WTC11 (cell line): ENCODE measurements around the gene IL12RB1. TPM values are rescaled to one million over a fixed set of nuclear protein-coding genes. Genes with fewer than 3 reads are reported as not detected.

ENCODE experiments used
- ATAC-seq: fragments of 200-7000 bp; cut with Tn5 transposase; 2 replicates; pipeline ENCODE4 v1.10.0; 2021; ENCODE audit warnings: mild to moderate bottlenecking, moderate library complexity
- CTCF ChIA-PET: fragments of 300-600 bp; sonication (Branson Sonifier 250); formaldehyde crosslinking; loops from one replicate; lab custom pipeline; 2021; ENCODE audit warnings: antibody characterized with exemption; lab: Charles Lee
- POLR2A ChIA-PET: fragments of 350-600 bp; sonication (Branson Sonifier 250); formaldehyde crosslinking; loops from one replicate; lab custom pipeline; 2021; ENCODE audit warnings: antibody characterized with exemption; lab: Charles Lee
- DNase-seq: peaks from one replicate; pipeline ENCODE4 v3.0.0; 2021; ENCODE audit warnings: low spot score
- H3K27ac Mint-ChIP-seq: 2 replicates; pipeline ENCODE4 v1.8.0; 2021; ENCODE audit warnings: mixed read lengths
- H3K27me3 Mint-ChIP-seq: 2 replicates; pipeline ENCODE4 v1.8.0; 2021; ENCODE audit warnings: low read depth, mild to moderate bottlenecking, moderate library complexity, mixed read lengths
- H3K36me3 Mint-ChIP-seq: 2 replicates; pipeline ENCODE4 v1.8.0; 2021; ENCODE audit warnings: mixed read lengths
- H3K4me1 Mint-ChIP-seq: 2 replicates; pipeline ENCODE4 v1.8.0; 2022; ENCODE audit warnings: mixed read lengths
- H3K4me3 Mint-ChIP-seq: 2 replicates; pipeline ENCODE4 v1.8.0; 2021; ENCODE audit warnings: mild to moderate bottlenecking, moderate library complexity, mixed read lengths
- H3K9me3 Mint-ChIP-seq: 2 replicates; pipeline ENCODE4 v1.8.0; 2021; ENCODE audit warnings: mixed read lengths
- CREB1 ChIP-seq: sonication (generic); formaldehyde crosslinking; IDR thresholded peaks from 2 replicates; pipeline ENCODE4 v1.8.0; 2023; ENCODE audit warnings: mild to moderate bottlenecking, missing genetic modification reagents
- FOXJ3 ChIP-seq: sonication (generic); formaldehyde crosslinking; IDR thresholded peaks from 2 replicates; pipeline ENCODE4 v1.9.0; 2021; ENCODE audit warnings: missing genetic modification reagents, mild to moderate bottlenecking, borderline replicate concordance
- NFE2L1 ChIP-seq: sonication (generic); formaldehyde crosslinking; IDR thresholded peaks from 2 replicates; pipeline ENCODE4 v1.8.1; 2023; ENCODE audit warnings: missing genetic modification reagents
- RELA ChIP-seq: sonication (generic); formaldehyde crosslinking; IDR thresholded peaks from 2 replicates; pipeline ENCODE4 v1.8.1; 2022; ENCODE audit warnings: missing genetic modification reagents, mild to moderate bottlenecking, borderline replicate concordance
- SOX15 ChIP-seq: fragments of 250-450 bp; sonication (Bioruptor Pico); IDR thresholded peaks from 2 replicates; pipeline ENCODE4 v1.9.0; 2021; ENCODE audit warnings: mild to moderate bottlenecking
- TP53 ChIP-seq: sonication (generic); formaldehyde crosslinking; IDR thresholded peaks from 2 replicates; pipeline ENCODE4 v1.8.1; 2023; ENCODE audit warnings: mild to moderate bottlenecking, missing genetic modification reagents
- ZNF263 ChIP-seq: sonication (generic); formaldehyde crosslinking; IDR thresholded peaks from 2 replicates; pipeline ENCODE4 v1.8.1; 2022; ENCODE audit warnings: low read depth, mild to moderate bottlenecking, moderate library complexity, missing genetic modification reagents
- ZNF396 ChIP-seq: fragments of 250-450 bp; sonication (Bioruptor Pico); IDR thresholded peaks from 2 replicates; pipeline ENCODE4 v1.8.0; 2021; ENCODE audit warnings: mild to moderate bottlenecking, moderate library complexity, borderline replicate concordance
- total RNA-seq: library from RNA; stranded (reverse); gene quantifications from 3 replicates; pipeline ENCODE4 v1.2.3, GENCODE V29; 2021
- TF ChIP-seq, protein P1 (sequence below): sonication (generic); formaldehyde crosslinking; conservative IDR thresholded peaks from 2 replicates; pipeline ENCODE4 v1.8.1; 2022; ENCODE audit warnings: mild to moderate bottlenecking, missing genetic modification reagents
- TF ChIP-seq, protein P2 (sequence below): sonication (generic); formaldehyde crosslinking; IDR thresholded peaks from 2 replicates; pipeline ENCODE4 v1.8.1; 2022; ENCODE audit warnings: missing genetic modification reagents, borderline replicate concordance
- TF ChIP-seq, protein P3 (sequence below): sonication (generic); formaldehyde crosslinking; IDR thresholded peaks from 2 replicates; pipeline ENCODE4 v1.8.1; 2022; ENCODE audit warnings: mild to moderate bottlenecking, moderate library complexity, missing genetic modification reagents
- TF ChIP-seq, protein P4 (sequence below): sonication (generic); formaldehyde crosslinking; IDR thresholded peaks from 2 replicates; pipeline ENCODE4 v1.8.0; 2023; ENCODE audit warnings: missing genetic modification reagents, mild to moderate bottlenecking, borderline replicate concordance
- TF ChIP-seq, protein P5 (sequence below): sonication (generic); formaldehyde crosslinking; IDR thresholded peaks from 2 replicates; pipeline ENCODE4 v1.8.1; 2023; ENCODE audit warnings: mild to moderate bottlenecking, missing genetic modification reagents
- TF ChIP-seq, protein P6 (sequence below): sonication (generic); formaldehyde crosslinking; IDR thresholded peaks from 2 replicates; pipeline ENCODE4 v1.8.1; 2023; ENCODE audit warnings: mild to moderate bottlenecking, missing genetic modification reagents, borderline replicate concordance
- TF ChIP-seq, protein P7 (sequence below): sonication (generic); formaldehyde crosslinking; IDR thresholded peaks from 2 replicates; pipeline ENCODE4 v1.8.1; 2023; ENCODE audit warnings: mild to moderate bottlenecking, missing genetic modification reagents, moderate library complexity
- TF ChIP-seq, protein P8 (sequence below): sonication (generic); formaldehyde crosslinking; IDR thresholded peaks from 2 replicates; pipeline ENCODE4 v1.8.0; 2022; ENCODE audit warnings: missing genetic modification reagents
- TF ChIP-seq, protein P9 (sequence below): sonication (generic); formaldehyde crosslinking; conservative IDR thresholded peaks from 2 replicates; pipeline ENCODE4 v1.8.1; 2023; ENCODE audit warnings: mild to moderate bottlenecking, low read depth, missing genetic modification reagents, moderate library complexity

IL12RB1 gene
- total RNA-seq, 1 experiment from 2014 or later, result not detected

DNA sequence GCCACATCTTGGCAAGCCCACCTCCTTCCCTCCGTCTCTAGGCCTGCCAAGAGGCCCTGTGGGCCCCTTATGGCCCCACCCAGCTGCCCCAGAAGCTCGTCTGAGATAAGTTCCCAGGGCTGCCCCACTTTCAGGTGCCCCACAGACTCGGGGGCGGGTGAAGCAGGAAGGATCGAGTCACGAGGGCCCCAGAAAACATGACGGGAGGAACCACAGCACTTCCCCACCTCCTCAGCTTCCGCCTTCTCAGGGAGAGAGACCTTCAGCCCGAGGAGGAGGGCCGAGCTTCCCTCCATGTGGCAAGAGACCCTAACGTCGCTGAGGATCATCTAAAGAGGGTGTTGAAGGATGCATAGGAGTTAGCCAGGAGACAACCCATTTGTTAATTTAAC lies 4.5 kb upstream of the IL12RB1 start:
- Mint-ChIP-seq H3K4me3 (no peak overlapping the region), H3K4me1 (no peaks in the 10 kb centered on the region), H3K9me3 (no peaks in the 10 kb centered on the region), H3K27ac (no peak overlapping the region), H3K36me3 (no peaks in the 10 kb centered on the region), H3K27me3 (no peaks in the 10 kb centered on the region)
- ChIA-PET POLR2A (interaction anchor here (0.6 to 1.2 kb wide), 2 partner anchors 83 to 190 kb away, joined by 3 to 4 read pairs; partner anchors contain the start of genes ARRDC2 and JUND), CTCF (interaction anchor here (1.1 to 1.4 kb wide), 3 partner anchors 19 to 153 kb away, joined by 4 to 5 read pairs (median 4); no protein-coding TSS in a partner anchor)
- DNase-seq (no peak), ATAC-seq (no peak)
- TF ChIP-seq ZNF263 (CRISPR knock-in tag) (no peak), CREB1 (CRISPR knock-in tag) (no peak), FOXJ3 (no peak), SOX15 (CRISPR knock-in tag) (no peak), TP53 (CRISPR knock-in tag) (no peak), ZNF396 (CRISPR knock-in tag) (no peak), NFE2L1 (no peak), RELA (no peak)
- TF ChIP-seq, protein P1, sequence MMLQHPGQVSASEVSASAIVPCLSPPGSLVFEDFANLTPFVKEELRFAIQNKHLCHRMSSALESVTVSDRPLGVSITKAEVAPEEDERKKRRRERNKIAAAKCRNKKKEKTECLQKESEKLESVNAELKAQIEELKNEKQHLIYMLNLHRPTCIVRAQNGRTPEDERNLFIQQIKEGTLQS (CRISPR knock-in tag), result no peak
- TF ChIP-seq, protein P2, sequence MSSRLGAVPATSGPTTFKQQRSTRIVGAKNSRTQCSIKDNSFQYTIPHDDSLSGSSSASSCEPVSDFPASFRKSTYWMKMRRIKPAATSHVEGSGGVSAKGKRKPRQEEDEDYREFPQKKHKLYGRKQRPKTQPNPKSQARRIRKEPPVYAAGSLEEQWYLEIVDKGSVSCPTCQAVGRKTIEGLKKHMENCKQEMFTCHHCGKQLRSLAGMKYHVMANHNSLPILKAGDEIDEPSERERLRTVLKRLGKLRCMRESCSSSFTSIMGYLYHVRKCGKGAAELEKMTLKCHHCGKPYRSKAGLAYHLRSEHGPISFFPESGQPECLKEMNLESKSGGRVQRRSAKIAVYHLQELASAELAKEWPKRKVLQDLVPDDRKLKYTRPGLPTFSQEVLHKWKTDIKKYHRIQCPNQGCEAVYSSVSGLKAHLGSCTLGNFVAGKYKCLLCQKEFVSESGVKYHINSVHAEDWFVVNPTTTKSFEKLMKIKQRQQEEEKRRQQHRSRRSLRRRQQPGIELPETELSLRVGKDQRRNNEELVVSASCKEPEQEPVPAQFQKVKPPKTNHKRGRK (CRISPR knock-in tag), result no peak
- TF ChIP-seq, protein P3, sequence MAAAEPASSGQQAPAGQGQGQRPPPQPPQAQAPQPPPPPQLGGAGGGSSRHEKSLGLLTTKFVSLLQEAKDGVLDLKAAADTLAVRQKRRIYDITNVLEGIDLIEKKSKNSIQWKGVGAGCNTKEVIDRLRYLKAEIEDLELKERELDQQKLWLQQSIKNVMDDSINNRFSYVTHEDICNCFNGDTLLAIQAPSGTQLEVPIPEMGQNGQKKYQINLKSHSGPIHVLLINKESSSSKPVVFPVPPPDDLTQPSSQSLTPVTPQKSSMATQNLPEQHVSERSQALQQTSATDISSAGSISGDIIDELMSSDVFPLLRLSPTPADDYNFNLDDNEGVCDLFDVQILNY, result no peak
- TF ChIP-seq, protein P4, sequence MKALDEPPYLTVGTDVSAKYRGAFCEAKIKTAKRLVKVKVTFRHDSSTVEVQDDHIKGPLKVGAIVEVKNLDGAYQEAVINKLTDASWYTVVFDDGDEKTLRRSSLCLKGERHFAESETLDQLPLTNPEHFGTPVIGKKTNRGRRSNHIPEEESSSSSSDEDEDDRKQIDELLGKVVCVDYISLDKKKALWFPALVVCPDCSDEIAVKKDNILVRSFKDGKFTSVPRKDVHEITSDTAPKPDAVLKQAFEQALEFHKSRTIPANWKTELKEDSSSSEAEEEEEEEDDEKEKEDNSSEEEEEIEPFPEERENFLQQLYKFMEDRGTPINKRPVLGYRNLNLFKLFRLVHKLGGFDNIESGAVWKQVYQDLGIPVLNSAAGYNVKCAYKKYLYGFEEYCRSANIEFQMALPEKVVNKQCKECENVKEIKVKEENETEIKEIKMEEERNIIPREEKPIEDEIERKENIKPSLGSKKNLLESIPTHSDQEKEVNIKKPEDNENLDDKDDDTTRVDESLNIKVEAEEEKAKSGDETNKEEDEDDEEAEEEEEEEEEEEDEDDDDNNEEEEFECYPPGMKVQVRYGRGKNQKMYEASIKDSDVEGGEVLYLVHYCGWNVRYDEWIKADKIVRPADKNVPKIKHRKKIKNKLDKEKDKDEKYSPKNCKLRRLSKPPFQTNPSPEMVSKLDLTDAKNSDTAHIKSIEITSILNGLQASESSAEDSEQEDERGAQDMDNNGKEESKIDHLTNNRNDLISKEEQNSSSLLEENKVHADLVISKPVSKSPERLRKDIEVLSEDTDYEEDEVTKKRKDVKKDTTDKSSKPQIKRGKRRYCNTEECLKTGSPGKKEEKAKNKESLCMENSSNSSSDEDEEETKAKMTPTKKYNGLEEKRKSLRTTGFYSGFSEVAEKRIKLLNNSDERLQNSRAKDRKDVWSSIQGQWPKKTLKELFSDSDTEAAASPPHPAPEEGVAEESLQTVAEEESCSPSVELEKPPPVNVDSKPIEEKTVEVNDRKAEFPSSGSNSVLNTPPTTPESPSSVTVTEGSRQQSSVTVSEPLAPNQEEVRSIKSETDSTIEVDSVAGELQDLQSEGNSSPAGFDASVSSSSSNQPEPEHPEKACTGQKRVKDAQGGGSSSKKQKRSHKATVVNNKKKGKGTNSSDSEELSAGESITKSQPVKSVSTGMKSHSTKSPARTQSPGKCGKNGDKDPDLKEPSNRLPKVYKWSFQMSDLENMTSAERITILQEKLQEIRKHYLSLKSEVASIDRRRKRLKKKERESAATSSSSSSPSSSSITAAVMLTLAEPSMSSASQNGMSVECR, result no peak
- TF ChIP-seq, protein P5, sequence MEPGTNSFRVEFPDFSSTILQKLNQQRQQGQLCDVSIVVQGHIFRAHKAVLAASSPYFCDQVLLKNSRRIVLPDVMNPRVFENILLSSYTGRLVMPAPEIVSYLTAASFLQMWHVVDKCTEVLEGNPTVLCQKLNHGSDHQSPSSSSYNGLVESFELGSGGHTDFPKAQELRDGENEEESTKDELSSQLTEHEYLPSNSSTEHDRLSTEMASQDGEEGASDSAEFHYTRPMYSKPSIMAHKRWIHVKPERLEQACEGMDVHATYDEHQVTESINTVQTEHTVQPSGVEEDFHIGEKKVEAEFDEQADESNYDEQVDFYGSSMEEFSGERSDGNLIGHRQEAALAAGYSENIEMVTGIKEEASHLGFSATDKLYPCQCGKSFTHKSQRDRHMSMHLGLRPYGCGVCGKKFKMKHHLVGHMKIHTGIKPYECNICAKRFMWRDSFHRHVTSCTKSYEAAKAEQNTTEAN (CRISPR knock-in tag), result no peak
- TF ChIP-seq, protein P6, sequence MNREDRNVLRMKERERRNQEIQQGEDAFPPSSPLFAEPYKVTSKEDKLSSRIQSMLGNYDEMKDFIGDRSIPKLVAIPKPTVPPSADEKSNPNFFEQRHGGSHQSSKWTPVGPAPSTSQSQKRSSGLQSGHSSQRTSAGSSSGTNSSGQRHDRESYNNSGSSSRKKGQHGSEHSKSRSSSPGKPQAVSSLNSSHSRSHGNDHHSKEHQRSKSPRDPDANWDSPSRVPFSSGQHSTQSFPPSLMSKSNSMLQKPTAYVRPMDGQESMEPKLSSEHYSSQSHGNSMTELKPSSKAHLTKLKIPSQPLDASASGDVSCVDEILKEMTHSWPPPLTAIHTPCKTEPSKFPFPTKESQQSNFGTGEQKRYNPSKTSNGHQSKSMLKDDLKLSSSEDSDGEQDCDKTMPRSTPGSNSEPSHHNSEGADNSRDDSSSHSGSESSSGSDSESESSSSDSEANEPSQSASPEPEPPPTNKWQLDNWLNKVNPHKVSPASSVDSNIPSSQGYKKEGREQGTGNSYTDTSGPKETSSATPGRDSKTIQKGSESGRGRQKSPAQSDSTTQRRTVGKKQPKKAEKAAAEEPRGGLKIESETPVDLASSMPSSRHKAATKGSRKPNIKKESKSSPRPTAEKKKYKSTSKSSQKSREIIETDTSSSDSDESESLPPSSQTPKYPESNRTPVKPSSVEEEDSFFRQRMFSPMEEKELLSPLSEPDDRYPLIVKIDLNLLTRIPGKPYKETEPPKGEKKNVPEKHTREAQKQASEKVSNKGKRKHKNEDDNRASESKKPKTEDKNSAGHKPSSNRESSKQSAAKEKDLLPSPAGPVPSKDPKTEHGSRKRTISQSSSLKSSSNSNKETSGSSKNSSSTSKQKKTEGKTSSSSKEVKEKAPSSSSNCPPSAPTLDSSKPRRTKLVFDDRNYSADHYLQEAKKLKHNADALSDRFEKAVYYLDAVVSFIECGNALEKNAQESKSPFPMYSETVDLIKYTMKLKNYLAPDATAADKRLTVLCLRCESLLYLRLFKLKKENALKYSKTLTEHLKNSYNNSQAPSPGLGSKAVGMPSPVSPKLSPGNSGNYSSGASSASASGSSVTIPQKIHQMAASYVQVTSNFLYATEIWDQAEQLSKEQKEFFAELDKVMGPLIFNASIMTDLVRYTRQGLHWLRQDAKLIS (CRISPR knock-in tag), result no peak
- TF ChIP-seq, protein P7, sequence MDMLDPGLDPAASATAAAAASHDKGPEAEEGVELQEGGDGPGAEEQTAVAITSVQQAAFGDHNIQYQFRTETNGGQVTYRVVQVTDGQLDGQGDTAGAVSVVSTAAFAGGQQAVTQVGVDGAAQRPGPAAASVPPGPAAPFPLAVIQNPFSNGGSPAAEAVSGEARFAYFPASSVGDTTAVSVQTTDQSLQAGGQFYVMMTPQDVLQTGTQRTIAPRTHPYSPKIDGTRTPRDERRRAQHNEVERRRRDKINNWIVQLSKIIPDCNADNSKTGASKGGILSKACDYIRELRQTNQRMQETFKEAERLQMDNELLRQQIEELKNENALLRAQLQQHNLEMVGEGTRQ, result no peak
- TF ChIP-seq, protein P8, sequence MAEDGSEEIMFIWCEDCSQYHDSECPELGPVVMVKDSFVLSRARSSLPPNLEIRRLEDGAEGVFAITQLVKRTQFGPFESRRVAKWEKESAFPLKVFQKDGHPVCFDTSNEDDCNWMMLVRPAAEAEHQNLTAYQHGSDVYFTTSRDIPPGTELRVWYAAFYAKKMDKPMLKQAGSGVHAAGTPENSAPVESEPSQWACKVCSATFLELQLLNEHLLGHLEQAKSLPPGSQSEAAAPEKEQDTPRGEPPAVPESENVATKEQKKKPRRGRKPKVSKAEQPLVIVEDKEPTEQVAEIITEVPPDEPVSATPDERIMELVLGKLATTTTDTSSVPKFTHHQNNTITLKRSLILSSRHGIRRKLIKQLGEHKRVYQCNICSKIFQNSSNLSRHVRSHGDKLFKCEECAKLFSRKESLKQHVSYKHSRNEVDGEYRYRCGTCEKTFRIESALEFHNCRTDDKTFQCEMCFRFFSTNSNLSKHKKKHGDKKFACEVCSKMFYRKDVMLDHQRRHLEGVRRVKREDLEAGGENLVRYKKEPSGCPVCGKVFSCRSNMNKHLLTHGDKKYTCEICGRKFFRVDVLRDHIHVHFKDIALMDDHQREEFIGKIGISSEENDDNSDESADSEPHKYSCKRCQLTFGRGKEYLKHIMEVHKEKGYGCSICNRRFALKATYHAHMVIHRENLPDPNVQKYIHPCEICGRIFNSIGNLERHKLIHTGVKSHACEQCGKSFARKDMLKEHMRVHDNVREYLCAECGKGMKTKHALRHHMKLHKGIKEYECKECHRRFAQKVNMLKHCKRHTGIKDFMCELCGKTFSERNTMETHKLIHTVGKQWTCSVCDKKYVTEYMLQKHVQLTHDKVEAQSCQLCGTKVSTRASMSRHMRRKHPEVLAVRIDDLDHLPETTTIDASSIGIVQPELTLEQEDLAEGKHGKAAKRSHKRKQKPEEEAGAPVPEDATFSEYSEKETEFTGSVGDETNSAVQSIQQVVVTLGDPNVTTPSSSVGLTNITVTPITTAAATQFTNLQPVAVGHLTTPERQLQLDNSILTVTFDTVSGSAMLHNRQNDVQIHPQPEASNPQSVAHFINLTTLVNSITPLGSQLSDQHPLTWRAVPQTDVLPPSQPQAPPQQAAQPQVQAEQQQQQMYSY (CRISPR knock-in tag), result no peak
- TF ChIP-seq, protein P9, sequence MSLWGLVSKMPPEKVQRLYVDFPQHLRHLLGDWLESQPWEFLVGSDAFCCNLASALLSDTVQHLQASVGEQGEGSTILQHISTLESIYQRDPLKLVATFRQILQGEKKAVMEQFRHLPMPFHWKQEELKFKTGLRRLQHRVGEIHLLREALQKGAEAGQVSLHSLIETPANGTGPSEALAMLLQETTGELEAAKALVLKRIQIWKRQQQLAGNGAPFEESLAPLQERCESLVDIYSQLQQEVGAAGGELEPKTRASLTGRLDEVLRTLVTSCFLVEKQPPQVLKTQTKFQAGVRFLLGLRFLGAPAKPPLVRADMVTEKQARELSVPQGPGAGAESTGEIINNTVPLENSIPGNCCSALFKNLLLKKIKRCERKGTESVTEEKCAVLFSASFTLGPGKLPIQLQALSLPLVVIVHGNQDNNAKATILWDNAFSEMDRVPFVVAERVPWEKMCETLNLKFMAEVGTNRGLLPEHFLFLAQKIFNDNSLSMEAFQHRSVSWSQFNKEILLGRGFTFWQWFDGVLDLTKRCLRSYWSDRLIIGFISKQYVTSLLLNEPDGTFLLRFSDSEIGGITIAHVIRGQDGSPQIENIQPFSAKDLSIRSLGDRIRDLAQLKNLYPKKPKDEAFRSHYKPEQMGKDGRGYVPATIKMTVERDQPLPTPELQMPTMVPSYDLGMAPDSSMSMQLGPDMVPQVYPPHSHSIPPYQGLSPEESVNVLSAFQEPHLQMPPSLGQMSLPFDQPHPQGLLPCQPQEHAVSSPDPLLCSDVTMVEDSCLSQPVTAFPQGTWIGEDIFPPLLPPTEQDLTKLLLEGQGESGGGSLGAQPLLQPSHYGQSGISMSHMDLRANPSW (CRISPR knock-in tag), result no peak
